ENCODE results near the gene RNF145. TPM values are rescaled to one million over a fixed set of nuclear protein-coding genes. Genes with fewer than 3 reads are reported as not detected.

Gene RNF145
- total and polyA plus RNA-seq, 10 of the 15 experiments (the other 5 are each of a cell fraction or from before 2014, with no cell fraction given): 9.7 to 58.1 (median 38.2) TPM

GRCh38 chr5:159179529-159180305, 29.6 kb downstream of the RNF145 start:
- WGBS (ENCODE audit: insufficient coverage, insufficient replicate concordance, low lambda C conversion rate, missing lambda C conversion rate): 23% methylated on average over 3 of the region's 3 CpGs
- CTCF ChIA-PET: interaction anchor here (1.0 to 1.6 kb wide), 2 partner anchors 23 to 27 kb away, joined by 3 to 6 read pairs; no protein-coding TSS in a partner anchor
- peaks cover 38% of the 10 kb centered on the region for H3K79me2 ChIP-seq (ENCODE audit: control insufficient read depth, insufficient read depth, low read length)
- intact Hi-C loops (cut with micrococcal nuclease; ENCODE audit: unreplicated experiment) (loop anchor here (2.0 to 5.0 kb wide), 2 partner anchors 29 to 278 kb away; partner anchors contain the start of gene RNF145), in situ Hi-C loops (cut with MboI) (no loop called here)
- SMC1A ChIA-PET (ENCODE audit: uncharacterized antibody, unreplicated experiment): interaction anchor here (0.7 to 3.3 kb wide), 8 partner anchors 8 to 229 kb away, joined by 3 to 21 read pairs (median 4); no protein-coding TSS in a partner anchor
- no peak overlapping the region for H2AFZ ChIP-seq (ENCODE audit: control insufficient read depth, low read depth, low read length)
- peak overlapping the region; percentile 28; the same call in 1 of the 2 replicates for H3K9ac ChIP-seq (ENCODE audit: control insufficient read depth, insufficient read depth, low read length)
- H3K27me3 ChIP-seq (replicated peaks in 1 of 2; ENCODE audit: control insufficient read depth in 2 of 2, insufficient read depth in 2 of 2, low read length in 1 of 2): no peaks in the 10 kb centered on the region
- H3K4me2 ChIP-seq (ENCODE audit: control insufficient read depth, insufficient read depth): peak overlapping the region; percentile 27
- H3K4me3 ChIP-seq: no peak overlapping the region
- no peak for ATAC-seq
- RAD21 ChIA-PET (ENCODE audit: unreplicated experiment): interaction anchor here (0.8 to 2.6 kb wide), 5 partner anchors 12 to 25 kb away, joined by 3 to 10 read pairs (median 5); no protein-coding TSS in a partner anchor
- no peaks in the 10 kb centered on the region for H4K20me1 ChIP-seq (ENCODE audit: control insufficient read depth, insufficient read depth)
- peak overlapping the region; percentile 81 for H3K27ac ChIP-seq (ENCODE audit: control insufficient read depth, insufficient read depth)
- H3K9me3 ChIP-seq (replicated peaks; ENCODE audit: control insufficient read depth, insufficient read depth, low read length): no peaks in the 10 kb centered on the region
- FAIRE-seq: no peak
- H3K4me1 ChIP-seq (ENCODE audit: control insufficient read depth, insufficient read depth, low read length): peaks cover 12% of the 10 kb centered on the region
- no peak for TF ChIP-seq ZNF24 (IDR thresholded peaks at IDR 0.05)
- TF ChIP-seq EP300 (IDR thresholded peaks at IDR 0.05; ENCODE audit: borderline replicate concordance in 1 of 2, control insufficient read depth in 1 of 2, low read depth in 2 of 2, low read length in 2 of 2): no peak
- peak; percentile 20; the same call in 1 of the 2 replicates for TF ChIP-seq EED (IDR thresholded peaks at IDR 0.05; ENCODE audit: low read depth)
- peak; percentile 20; the same call in 1 of the 2 replicates for TF ChIP-seq RUNX3 (IDR thresholded peaks at IDR 0.05; ENCODE audit: low read length)
- TF ChIP-seq KLF5 (IDR thresholded peaks at IDR 0.05; ENCODE audit: partially characterized antibody): no peak
- no peak for TF ChIP-seq MEF2A (IDR thresholded peaks at IDR 0.05; ENCODE audit: insufficient read depth, low read depth, low read length)
- TF ChIP-seq BCL3 (IDR thresholded peaks at IDR 0.05; ENCODE audit: borderline replicate concordance, insufficient read depth, low read depth, low read length, poor library complexity, severe bottlenecking): no peak
- no peak for TF ChIP-seq SREBF2 (IDR thresholded peaks at IDR 0.05; ENCODE audit: low read length)
- no peak for TF ChIP-seq BACH1 (IDR thresholded peaks at IDR 0.05; ENCODE audit: borderline replicate concordance)
- no peak for TF ChIP-seq TCF3 (IDR thresholded peaks at IDR 0.05; ENCODE audit: borderline replicate concordance, insufficient read depth, low read depth, low read length)
- 0 out of 2 replicates have a peak, but pooled peaks have one; percentile 29 for TF ChIP-seq JUNB (IDR thresholded peaks at IDR 0.05)
- POLR2A ChIA-PET: interaction anchor here (0.8 to 2.2 kb wide), 4 partner anchors 11 to 29 kb away, joined by 3 to 12 read pairs (median 8); no protein-coding TSS in a partner anchor
- TSS peak; percentile 95 for BruUV-seq (replicated peaks)
- H3K36me3 ChIP-seq (ENCODE audit: control insufficient read depth in 2 of 2, insufficient read depth in 2 of 2, low read length in 1 of 2): peaks cover 0 to 14% of the 10 kb centered on the region in 2 experiments
- DNase-seq (ENCODE audit: low read depth, low spot score): no peak
